Osteoblast (primary cell): ENCODE data around the gene MPPED1. TPM values are rescaled to one million over a fixed set of nuclear protein-coding genes. Genes with fewer than 3 reads are reported as not detected.

Source experiments
- DNase-seq: peaks from one replicate; pipeline ENCODE4 v3.0.0; 2011; ENCODE audit warnings: low spot score, mixed read lengths; ENCODE audit not compliant: insufficient read length; ENCODE audit errors: missing footprints
- H2AFZ ChIP-seq: 2 replicates; pipeline ENCODE4 v1.6.0; 2011; ENCODE audit warnings: mild to moderate bottlenecking, low read length
- H3K27ac ChIP-seq: 2 replicates; pipeline ENCODE4 v1.5.1; 2011; ENCODE audit warnings: mild to moderate bottlenecking, low read depth, low read length, moderate library complexity
- H3K27me3 ChIP-seq: 2 replicates; pipeline ENCODE4 v1.6.0; 2012; ENCODE audit warnings: mild to moderate bottlenecking, control low read depth, inconsistent platforms, low read length, moderate library complexity; ENCODE audit not compliant: insufficient read depth
- H3K36me3 ChIP-seq: 2 replicates; pipeline ENCODE4 v1.5.1; 2011; ENCODE audit warnings: mild to moderate bottlenecking, low read length, control low read depth, moderate library complexity; ENCODE audit not compliant: insufficient read depth
- H3K4me1 ChIP-seq: 2 replicates; pipeline ENCODE4 v1.5.1; 2011; ENCODE audit warnings: mild to moderate bottlenecking, low read length, control low read depth, moderate library complexity; ENCODE audit not compliant: insufficient read depth
- H3K4me2 ChIP-seq: 2 replicates; pipeline ENCODE4 v1.6.0; 2011; ENCODE audit warnings: mild to moderate bottlenecking, low read length; ENCODE audit not compliant: insufficient read depth
- H3K4me3 ChIP-seq: fragments of 200-600 bp; sonication (generic); 3 replicates; pipeline ENCODE4 v1.5.1; 2012; ENCODE audit warnings: mild to moderate bottlenecking, low read length, inconsistent platforms; ENCODE audit not compliant: insufficient read depth
- H3K79me2 ChIP-seq: 2 replicates; pipeline ENCODE4 v1.6.0; 2012; ENCODE audit warnings: mild to moderate bottlenecking, low read length, control low read depth, inconsistent platforms; ENCODE audit not compliant: insufficient read depth
- H3K9me3 ChIP-seq: 2 replicates; pipeline ENCODE4 v1.5.1; 2011; ENCODE audit warnings: low read depth, low read length, control low read depth
- H4K20me1 ChIP-seq: 2 replicates; pipeline ENCODE4 v1.6.0; 2012; ENCODE audit warnings: mild to moderate bottlenecking, low read length, control low read depth; ENCODE audit not compliant: insufficient read depth
- CTCF ChIP-seq: IDR thresholded peaks from 2 replicates; pipeline ENCODE4 v1.5.1; 2011; ENCODE audit warnings: mild to moderate bottlenecking, low read depth, low read length, moderate library complexity; ENCODE audit errors: extremely low read depth
- total RNA-seq: library from RNA; depleted of rRNA; stranded (reverse); fragments of >200 nt; gene quantifications from 2 replicates; pipeline ENCODE4 v1.2.3, GENCODE V29; 2012

The MPPED1 gene
- total RNA-seq: not detected in 2 replicates

GRCh38 chr22:43411869-43412807, at the start of gene MPPED1:
TSS of gene MPPED1 (plus strand) at chr22:43412014. CDS start at chr22:43424986, 12,972 bp downstream.
- Histone ChIP-seq H3K4me1 (no peaks in the 10 kb centered on the region), H4K20me1 (no peaks in the 10 kb centered on the region), H3K4me2 (no peak within 1 kb of the TSS), H3K27me3 (peaks cover 59% of the 10 kb centered on the region), H2AFZ (no peak within 1 kb of the TSS), H3K4me3 (no peak within 1 kb of the TSS), H3K36me3 (no peaks in the 10 kb centered on the region), H3K27ac (no peak within 1 kb of the TSS), H3K9me3 (no peaks in the 10 kb centered on the region), H3K79me2 (no peaks in the 10 kb centered on the region)
- no peak for DNase-seq
- no peak for TF ChIP-seq CTCF

GRCh38 chr22:43363315-43364168, 48.3 kb upstream of the MPPED1 start:
- DNase-seq: no peak
- H3K9me3 ChIP-seq: no peaks in the 10 kb centered on the region
- no peaks in the 10 kb centered on the region for H3K36me3 ChIP-seq
- peaks cover 26% of the 10 kb centered on the region for H3K27me3 ChIP-seq
- no peaks in the 10 kb centered on the region for H3K79me2 ChIP-seq
- no peaks in the 10 kb centered on the region for H3K4me1 ChIP-seq
- no peak overlapping the region for H3K4me2 ChIP-seq
- H3K27ac ChIP-seq: no peak overlapping the region
- no peak overlapping the region for H2AFZ ChIP-seq
- no peak for TF ChIP-seq CTCF
- no peak overlapping the region for H3K4me3 ChIP-seq
- no peaks in the 10 kb centered on the region for H4K20me1 ChIP-seq

GRCh38 chr22:43364169-43364435, 47.7 kb upstream of the MPPED1 start:
- H3K9me3 ChIP-seq: no peaks in the 10 kb centered on the region
- H2AFZ ChIP-seq: no peak overlapping the region
- H3K36me3 ChIP-seq: no peaks in the 10 kb centered on the region
- H3K27me3 ChIP-seq: peaks cover 26% of the 10 kb centered on the region
- H3K4me2 ChIP-seq: no peak overlapping the region
- no peak overlapping the region for H3K4me3 ChIP-seq
- no peaks in the 10 kb centered on the region for H4K20me1 ChIP-seq
- H3K4me1 ChIP-seq: no peaks in the 10 kb centered on the region
- H3K79me2 ChIP-seq: no peaks in the 10 kb centered on the region
- H3K27ac ChIP-seq: no peak overlapping the region
- DNase-seq: no peak
- no peak for TF ChIP-seq CTCF
